ENCODE measurements around the gene CPN2. TPM values are rescaled to one million over a fixed set of nuclear protein-coding genes. Genes with fewer than 3 reads are reported as not detected.

CPN2 gene
- total RNA-seq, 2 donors from 2014 or later, result 1.3 TPM; not detected in 1

- WGBS, result 56% methylated on average over 10 of the region's 10 CpGs
- TF ChIP-seq POLR2A (IDR thresholded peaks at IDR 0.05) (no peak), POLR2AphosphoS5 (IDR thresholded peaks at IDR 0.05) (no peak), CTCF (IDR thresholded peaks at IDR 0.05) (no peak)
- intact Hi-C loops (cut with DNase I), result loop anchor here (10.0 kb wide), 1 partner anchor 688 kb away; no protein-coding TSS in a partner anchor
- Histone ChIP-seq H3K27me3 (replicated peaks; ENCODE audit: insufficient read depth) (no peaks in the 10 kb centered on the region), H3K36me3 (no peaks in the 10 kb centered on the region), H3K4me3 (no peak overlapping the region), H3K27ac (no peak overlapping the region), H3K9me3 (no peaks in the 10 kb centered on the region), H3K4me1 (replicated peaks) (no peaks in the 10 kb centered on the region)
- DNase-seq (ENCODE audit: low spot score), result no peak
Measured at GRCh38 chr3:194352667-194353246, 1.6 kb upstream of the CPN2 start.

GRCh38 chr3:194351952-194352536 is 916 bp upstream of the CPN2 start:
- H3K9me3 ChIP-seq, result no peaks in the 10 kb centered on the region
- TF ChIP-seq CTCF (IDR thresholded peaks at IDR 0.05) (no peak), POLR2A (IDR thresholded peaks at IDR 0.05) (no peak), POLR2AphosphoS5 (IDR thresholded peaks at IDR 0.05) (no peak)
- no peak overlapping the region for H3K4me3 ChIP-seq
- 91% methylated on average over 14 of the region's 14 CpGs for WGBS
- no peak for DNase-seq (ENCODE audit: low spot score)
- H3K4me1 ChIP-seq (replicated peaks), result no peaks in the 10 kb centered on the region
- no peaks in the 10 kb centered on the region for H3K36me3 ChIP-seq
- H3K27ac ChIP-seq, result no peak overlapping the region
- no peaks in the 10 kb centered on the region for H3K27me3 ChIP-seq (replicated peaks; ENCODE audit: insufficient read depth)
- intact Hi-C loops (cut with DNase I), result loop anchor here (10.0 kb wide), 1 partner anchor 687 kb away; no protein-coding TSS in a partner anchor

DNA sequence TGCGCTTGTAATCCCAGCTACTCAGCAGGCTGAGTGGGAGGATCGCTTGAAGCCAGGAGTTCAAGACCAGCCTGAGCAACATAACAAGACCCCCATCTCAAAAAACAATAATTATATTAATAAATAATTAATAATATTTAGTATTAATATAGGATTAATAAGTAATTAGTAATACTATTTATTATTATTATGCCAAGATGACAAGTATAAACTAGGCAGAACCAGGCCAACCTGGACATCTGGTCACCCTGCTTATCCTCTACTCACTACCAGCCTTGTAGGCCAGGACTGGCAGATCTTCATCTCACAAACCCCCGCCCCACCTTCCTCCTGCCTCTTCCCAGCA is 429 bp downstream of the CPN2 start:
- Histone ChIP-seq H3K4me3 (no peak overlapping the region), H3K27me3 (replicated peaks; ENCODE audit: insufficient read depth) (no peaks in the 10 kb centered on the region), H3K9me3 (no peaks in the 10 kb centered on the region), H3K36me3 (no peaks in the 10 kb centered on the region), H3K4me1 (replicated peaks) (no peaks in the 10 kb centered on the region), H3K27ac (no peak overlapping the region)
- DNase-seq (ENCODE audit: low spot score), result no peak
- 82% methylated on average over 3 of the region's 3 CpGs for WGBS
- TF ChIP-seq POLR2AphosphoS5 (IDR thresholded peaks at IDR 0.05), result no peak
- TF ChIP-seq POLR2A (IDR thresholded peaks at IDR 0.05), result no peak
- intact Hi-C loops (cut with DNase I), result loop anchor here (10.0 kb wide), 1 partner anchor 686 kb away; no protein-coding TSS in a partner anchor

GRCh38 chr3:194348354-194348753 is 2.8 kb downstream of the CPN2 start:
- 81% methylated on average over 6 of the region's 6 CpGs for WGBS
- intact Hi-C loops (cut with DNase I), result no loop called here

GRCh38 chr3:194346621-194347020 is 4.5 kb downstream of the CPN2 start:
- H3K4me3 ChIP-seq, result no peak overlapping the region
- 83% methylated on average over 5 of the region's 5 CpGs for WGBS
- intact Hi-C loops (cut with DNase I), result no loop called here
- no peaks in the 10 kb centered on the region for H3K4me1 ChIP-seq (replicated peaks)
- no peak for TF ChIP-seq CTCF (IDR thresholded peaks at IDR 0.05)
- no peak for TF ChIP-seq POLR2A (IDR thresholded peaks at IDR 0.05)
- no peak for TF ChIP-seq POLR2AphosphoS5 (IDR thresholded peaks at IDR 0.05)
- no peaks in the 10 kb centered on the region for H3K9me3 ChIP-seq
- H3K27ac ChIP-seq, result no peak overlapping the region
- no peak for DNase-seq (ENCODE audit: low spot score)
- no peaks in the 10 kb centered on the region for H3K27me3 ChIP-seq (replicated peaks; ENCODE audit: insufficient read depth)
- no peaks in the 10 kb centered on the region for H3K36me3 ChIP-seq

More at GRCh38 chr3:194348354-194348753, 2.8 kb downstream of the CPN2 start:
- no peaks in the 10 kb centered on the region for H3K4me1 ChIP-seq (replicated peaks)
- TF ChIP-seq POLR2A (IDR thresholded peaks at IDR 0.05) (no peak), POLR2AphosphoS5 (IDR thresholded peaks at IDR 0.05) (no peak), CTCF (IDR thresholded peaks at IDR 0.05) (no peak)
- no peaks in the 10 kb centered on the region for H3K27me3 ChIP-seq (replicated peaks; ENCODE audit: insufficient read depth)
- no peak overlapping the region for H3K4me3 ChIP-seq
- H3K27ac ChIP-seq, result no peak overlapping the region
- H3K9me3 ChIP-seq, result no peaks in the 10 kb centered on the region
- no peak for DNase-seq (ENCODE audit: low spot score)
- H3K36me3 ChIP-seq, result no peaks in the 10 kb centered on the region
